Stomach smooth muscle (tissue), 2 donors: ENCODE results near the gene SAMM50.
"Not testable (repeated sequence)": the region's sequence is repeated elsewhere in the genome, so short reads cannot be mapped to it uniquely, and the experiment has no call there.

Source experiments
- H3K27ac ChIP-seq: one replicate; pipeline ENCODE4 v1.7.0; 2013; ENCODE audit warnings: mild to moderate bottlenecking, low read length, inconsistent platforms
- H3K27me3 ChIP-seq, 2 donors: one replicate each; pipeline ENCODE4 v1.7.0; 2013; ENCODE audit warnings: low read length in 2 of 2; ENCODE audit not compliant: insufficient read depth in 2 of 2, control insufficient read depth in 1 of 2
- H3K36me3 ChIP-seq, 2 donors: one replicate each; pipeline ENCODE4 v1.7.0; 2013; ENCODE audit warnings: low read length in 2 of 2; ENCODE audit not compliant: control insufficient read depth in 2 of 2, insufficient read depth in 2 of 2
- H3K4me1 ChIP-seq: one replicate; pipeline ENCODE4 v1.7.0; 2013; ENCODE audit warnings: low read length; ENCODE audit not compliant: control insufficient read depth, insufficient read depth
- H3K4me3 ChIP-seq, 2 donors: one replicate each; pipeline ENCODE4 v1.7.0; 2013; ENCODE audit warnings: low read length in 2 of 2
- H3K9ac ChIP-seq, 2 donors: one replicate each; pipeline ENCODE4 v1.7.0; 2013; ENCODE audit warnings: low read length in 2 of 2, mild to moderate bottlenecking in 1 of 2
- H3K9me3 ChIP-seq, 2 donors: one replicate each; pipeline ENCODE4 v1.7.0; 2013; ENCODE audit warnings: low read length in 2 of 2; ENCODE audit not compliant: control insufficient read depth in 2 of 2
- donor health status: healthy.
- donor health status: Pancreatic carcinoma.

Gene SAMM50

GRCh38 chr22:44002997-44003396, 47.8 kb downstream of the SAMM50 start:
- no peak overlapping the region for H3K9ac ChIP-seq
- H3K27me3 ChIP-seq = no peaks in the 10 kb centered on the region
- H3K9me3 ChIP-seq = peaks cover 0 to 5% of the 10 kb centered on the region in 2 donors
- H3K27ac ChIP-seq = no peak overlapping the region
- H3K4me3 ChIP-seq = no peak overlapping the region
- peaks cover 4 to 8% of the 10 kb centered on the region in 2 donors for H3K36me3 ChIP-seq
- peaks cover 3% of the 10 kb centered on the region for H3K4me1 ChIP-seq

GRCh38 chr22:44003405-44004103, 48.3 kb downstream of the SAMM50 start:
- peaks cover 0 to 5% of the 10 kb centered on the region in 2 donors for H3K9me3 ChIP-seq
- peaks cover 2 to 5% of the 10 kb centered on the region in 2 donors for H3K36me3 ChIP-seq

GRCh38 chr22:44004104-44004460, 48.8 kb downstream of the SAMM50 start:
- Histone ChIP-seq H3K9me3 (peaks cover 0 to 5% of the 10 kb centered on the region in 2 donors), H3K4me3 (no peak overlapping the region), H3K27me3 (no peaks in the 10 kb centered on the region), H3K27ac (no peak overlapping the region), H3K4me1 (peaks cover 3% of the 10 kb centered on the region), H3K36me3 (peaks cover under 1 to 1% of the 10 kb centered on the region in 2 donors), H3K9ac (no peak overlapping the region)

More at GRCh38 chr22:44003405-44004103, 48.3 kb downstream of the SAMM50 start:
- no peak overlapping the region for H3K27ac ChIP-seq
- H3K9ac ChIP-seq = no peak overlapping the region
- H3K27me3 ChIP-seq = no peaks in the 10 kb centered on the region
- peaks cover 3% of the 10 kb centered on the region for H3K4me1 ChIP-seq
- H3K4me3 ChIP-seq = no peak overlapping the region

GRCh38 chr22:44005524-44005923, 50.3 kb downstream of the SAMM50 start:
- no peaks in the 10 kb centered on the region for H3K36me3 ChIP-seq
- no peaks in the 10 kb centered on the region for H3K27me3 ChIP-seq
- H3K9me3 ChIP-seq = peaks cover 0 to 5% of the 10 kb centered on the region in 2 donors
- no peak overlapping the region for H3K27ac ChIP-seq
- H3K9ac ChIP-seq = no peak overlapping the region
- H3K4me3 ChIP-seq = no peak overlapping the region
- no peaks in the 10 kb centered on the region for H3K4me1 ChIP-seq

- H3K9me3 ChIP-seq = no peaks in the 10 kb centered on the region
- H3K4me3 ChIP-seq = no peak overlapping the region
- no peaks in the 10 kb centered on the region for H3K27me3 ChIP-seq
- no peak overlapping the region for H3K9ac ChIP-seq
- H3K36me3 ChIP-seq = no peaks in the 10 kb centered on the region
- no peaks in the 10 kb centered on the region for H3K4me1 ChIP-seq
- no peak overlapping the region for H3K27ac ChIP-seq
Measured at GRCh38 chr22:44012162-44012561, 56.9 kb downstream of the SAMM50 start.

- H3K4me3 ChIP-seq = no peak overlapping the region
- no peaks in the 10 kb centered on the region for H3K9me3 ChIP-seq
- H3K9ac ChIP-seq = no peak overlapping the region
- no peaks in the 10 kb centered on the region for H3K36me3 ChIP-seq
- no peak overlapping the region for H3K27ac ChIP-seq
- H3K27me3 ChIP-seq = no peaks in the 10 kb centered on the region
- H3K4me1 ChIP-seq = no peaks in the 10 kb centered on the region
Measured at GRCh38 chr22:44012591-44012990, 57.3 kb downstream of the SAMM50 start.

GRCh38 chr22:44014241-44014640, 59.0 kb downstream of the SAMM50 start:
- Histone ChIP-seq H3K4me1 (no peaks in the 10 kb centered on the region), H3K27me3 (no peaks in the 10 kb centered on the region), H3K36me3 (no peaks in the 10 kb centered on the region), H3K9ac (no peak overlapping the region), H3K27ac (no peak overlapping the region), H3K4me3 (no peak overlapping the region), H3K9me3 (no peaks in the 10 kb centered on the region)

- not testable (repeated sequence) for H3K27me3 ChIP-seq, H3K4me3 ChIP-seq, H3K27ac ChIP-seq, H3K9ac ChIP-seq, H3K4me1 ChIP-seq, H3K9me3 ChIP-seq, H3K36me3 ChIP-seq
Measured at GRCh38 chr22:44016586-44016985, 61.3 kb downstream of the SAMM50 start.

- Histone ChIP-seq H3K4me1 (peaks cover 5% of the 10 kb centered on the region), H3K36me3 (no peaks in the 10 kb centered on the region), H3K27ac (no peak overlapping the region), H3K27me3 (no peaks in the 10 kb centered on the region), H3K9ac (no peak overlapping the region), H3K4me3 (no peak overlapping the region), H3K9me3 (no peaks in the 10 kb centered on the region)
Measured at GRCh38 chr22:44018594-44018993, 63.4 kb downstream of the SAMM50 start.

- no peak overlapping the region for H3K9ac ChIP-seq
- no peak overlapping the region for H3K4me3 ChIP-seq
- H3K27ac ChIP-seq = no peak overlapping the region
- peaks cover 10% of the 10 kb centered on the region for H3K4me1 ChIP-seq
- no peaks in the 10 kb centered on the region for H3K9me3 ChIP-seq
- H3K36me3 ChIP-seq = no peaks in the 10 kb centered on the region
- H3K27me3 ChIP-seq = no peaks in the 10 kb centered on the region
Measured at GRCh38 chr22:44019416-44019815, 64.2 kb downstream of the SAMM50 start.

- Histone ChIP-seq H3K36me3 (no peaks in the 10 kb centered on the region), H3K27ac (no peak overlapping the region), H3K9ac (no peak overlapping the region), H3K9me3 (no peaks in the 10 kb centered on the region), H3K27me3 (no peaks in the 10 kb centered on the region), H3K4me1 (peaks cover 13% of the 10 kb centered on the region), H3K4me3 (no peak overlapping the region)
Measured at GRCh38 chr22:44019846-44020245, 64.6 kb downstream of the SAMM50 start.
